Thoracic aorta (tissue), 2 donors: Measurements from ENCODE around the gene AMZ1. TPM values are rescaled to one million over a fixed set of nuclear protein-coding genes. Genes with fewer than 3 reads are reported as not detected.
A peak's percentile ranks its signal among the peaks of the same experiment; 100 is the strongest.

ENCODE experiments used
- ATAC-seq: fragments of 150-250 bp; one replicate; pipeline ENCODE4 v1.8.0; 2017; ENCODE audit warnings: low read depth; ENCODE audit not compliant: insufficient number of reproducible peaks, low FRiP score
- DNase-seq: peaks from one replicate; pipeline ENCODE4 v3.0.0-alpha.2; 2020; ENCODE audit warnings: low spot score
- H3K27ac ChIP-seq, 2 donors: fragments of 200-600 bp; sonication (generic); 1 replicate in 1 of 2; 2 replicates in 1 of 2; pipeline ENCODE4 v1.5.1; 2016; ENCODE audit warnings: mild to moderate bottlenecking in 2 of 2, moderate library complexity in 2 of 2
- H3K27me3 ChIP-seq: fragments of 200-600 bp; sonication (generic); replicated peaks from 2 replicates; pipeline ENCODE4 v1.6.0; 2016; ENCODE audit warnings: mild to moderate bottlenecking; ENCODE audit not compliant: insufficient read depth
- H3K36me3 ChIP-seq: fragments of 200-600 bp; sonication (generic); one replicate; pipeline ENCODE4 v1.5.1; 2016
- H3K4me1 ChIP-seq, 2 donors: fragments of 200-600 bp; sonication (generic); 1 replicate in 1 of 2; 2 replicates in 1 of 2; pipeline versions ENCODE4 v1.5.1 to v1.6.0; 2016; ENCODE audit warnings: low read depth in 2 of 2, mild to moderate bottlenecking in 1 of 2; ENCODE audit not compliant: control insufficient read depth in 1 of 2
- H3K4me3 ChIP-seq: fragments of 200-600 bp; sonication (generic); 2 replicates; pipeline ENCODE4 v1.5.1; 2016; ENCODE audit warnings: mild to moderate bottlenecking
- H3K9me3 ChIP-seq: fragments of 200-600 bp; sonication (generic); 2 replicates; pipeline ENCODE4 v1.5.1; 2016
- total RNA-seq, 2 donors: library from RNA; depleted of rRNA; stranded (reverse); fragments of >200 nt; gene quantifications; one replicate each; pipeline versions ENCODE4 v1.1.0 to v1.2.3, GENCODE V29; 2016
- TF ChIP-seq, protein P1 (sequence below): fragments of 200-600 bp; sonication (generic); IDR thresholded peaks from one replicate; pipeline ENCODE4 v1.5.1; 2019; ENCODE audit warnings: antibody characterized with exemption

AMZ1 gene
- total RNA-seq, 2 donors from 2014 or later: 1.4 to 3.7 TPM

DNA sequence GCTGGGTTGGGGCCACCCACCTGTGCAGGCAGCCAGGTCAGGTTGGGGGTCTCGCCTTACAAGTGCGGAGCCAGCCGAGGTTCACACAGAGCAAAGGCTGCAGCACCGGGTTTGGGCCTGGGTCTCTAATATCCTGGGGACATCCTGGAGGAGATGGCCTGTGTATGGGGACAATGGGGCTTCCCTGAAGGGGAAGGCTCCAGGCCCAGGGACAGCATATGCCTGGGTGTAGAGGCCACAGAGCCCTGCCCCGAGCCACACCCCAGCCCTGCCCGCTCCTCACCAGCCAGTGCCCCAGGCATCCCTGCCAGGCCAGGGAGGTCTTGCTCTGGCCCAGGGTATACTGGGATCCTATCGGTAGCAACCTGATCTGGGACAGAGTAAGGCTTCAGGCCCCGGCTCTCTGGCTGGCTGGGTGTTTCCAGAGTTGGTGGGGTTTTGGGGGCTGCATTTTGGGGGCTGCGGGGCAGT is 47.1 kb upstream of the AMZ1 start:
- ATAC-seq (no peak), DNase-seq (no peak)
- peaks cover 53 to 74% of the 10 kb centered on the region in 2 donors for H3K4me1 ChIP-seq

DNA sequence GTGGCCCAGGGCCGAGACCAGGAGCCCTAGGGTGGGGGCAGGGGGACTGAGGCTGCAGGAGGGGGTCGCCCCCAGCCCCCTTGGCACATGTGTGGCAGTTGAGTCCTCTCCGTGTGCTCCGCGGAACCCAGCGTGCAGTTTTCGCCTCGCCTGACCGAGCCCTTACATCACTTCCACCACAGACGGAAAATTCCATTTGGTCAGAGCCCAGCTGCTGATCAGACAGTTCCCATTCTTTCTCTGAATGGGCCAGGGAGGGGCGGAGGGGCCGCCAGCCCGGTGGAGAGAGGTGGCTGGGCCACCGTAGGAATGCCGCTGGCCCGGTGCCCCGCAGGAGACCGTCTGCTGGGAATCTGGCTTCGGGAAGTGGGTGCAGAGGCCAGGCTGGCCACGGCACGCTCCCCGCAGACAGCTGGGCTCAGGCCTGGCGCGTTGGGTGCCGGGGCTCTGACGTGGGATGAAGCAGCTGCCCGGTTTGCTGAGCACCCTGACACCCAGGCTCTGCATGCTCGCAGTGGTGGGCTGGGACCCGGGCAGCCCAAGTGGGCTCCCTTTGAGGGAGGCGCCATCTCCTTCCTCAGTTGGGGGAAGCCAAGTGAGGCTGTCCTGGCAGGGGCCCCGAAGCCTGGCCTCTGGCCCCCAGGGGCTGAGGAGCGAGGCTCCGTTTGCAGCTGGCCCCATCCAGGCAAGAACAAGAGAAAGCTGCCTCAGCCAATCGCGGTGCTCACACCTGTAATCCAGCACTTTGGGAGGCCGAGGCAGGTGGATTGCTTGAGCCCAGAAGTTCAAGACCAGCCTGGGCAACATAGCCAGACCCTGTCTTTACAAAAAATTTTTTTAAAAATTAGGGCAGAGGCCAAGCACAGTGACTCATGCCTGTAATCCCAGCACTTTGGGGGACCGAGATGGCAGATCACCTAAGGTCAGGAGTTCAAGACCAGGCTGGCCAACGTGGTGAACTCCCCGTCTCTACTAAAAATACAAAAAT is 46.3 kb upstream of the AMZ1 start:
- Histone ChIP-seq H3K27me3 (no peaks in the 10 kb centered on the region), H3K9me3 (no peaks in the 10 kb centered on the region), H3K27ac (peak overlapping the region; percentile 68), H3K4me1 (peaks cover 45 to 65% of the 10 kb centered on the region in 2 donors), H3K36me3 (no peaks in the 10 kb centered on the region), H3K4me3 (peak overlapping the region; percentile 65)
- ATAC-seq: peak; percentile 75
- DNase-seq: peak; percentile 85
- TF ChIP-seq, protein P1, sequence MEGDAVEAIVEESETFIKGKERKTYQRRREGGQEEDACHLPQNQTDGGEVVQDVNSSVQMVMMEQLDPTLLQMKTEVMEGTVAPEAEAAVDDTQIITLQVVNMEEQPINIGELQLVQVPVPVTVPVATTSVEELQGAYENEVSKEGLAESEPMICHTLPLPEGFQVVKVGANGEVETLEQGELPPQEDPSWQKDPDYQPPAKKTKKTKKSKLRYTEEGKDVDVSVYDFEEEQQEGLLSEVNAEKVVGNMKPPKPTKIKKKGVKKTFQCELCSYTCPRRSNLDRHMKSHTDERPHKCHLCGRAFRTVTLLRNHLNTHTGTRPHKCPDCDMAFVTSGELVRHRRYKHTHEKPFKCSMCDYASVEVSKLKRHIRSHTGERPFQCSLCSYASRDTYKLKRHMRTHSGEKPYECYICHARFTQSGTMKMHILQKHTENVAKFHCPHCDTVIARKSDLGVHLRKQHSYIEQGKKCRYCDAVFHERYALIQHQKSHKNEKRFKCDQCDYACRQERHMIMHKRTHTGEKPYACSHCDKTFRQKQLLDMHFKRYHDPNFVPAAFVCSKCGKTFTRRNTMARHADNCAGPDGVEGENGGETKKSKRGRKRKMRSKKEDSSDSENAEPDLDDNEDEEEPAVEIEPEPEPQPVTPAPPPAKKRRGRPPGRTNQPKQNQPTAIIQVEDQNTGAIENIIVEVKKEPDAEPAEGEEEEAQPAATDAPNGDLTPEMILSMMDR: peak; percentile 13

More for the DNA sequence above, 47.1 kb upstream of the AMZ1 start:
- H3K36me3 ChIP-seq: no peaks in the 10 kb centered on the region
- peak overlapping the region; percentile 68 for H3K27ac ChIP-seq
- TF ChIP-seq, protein P1: no peak
- H3K9me3 ChIP-seq: no peaks in the 10 kb centered on the region
- H3K4me3 ChIP-seq: peak overlapping the region; percentile 65
- no peaks in the 10 kb centered on the region for H3K27me3 ChIP-seq

DNA sequence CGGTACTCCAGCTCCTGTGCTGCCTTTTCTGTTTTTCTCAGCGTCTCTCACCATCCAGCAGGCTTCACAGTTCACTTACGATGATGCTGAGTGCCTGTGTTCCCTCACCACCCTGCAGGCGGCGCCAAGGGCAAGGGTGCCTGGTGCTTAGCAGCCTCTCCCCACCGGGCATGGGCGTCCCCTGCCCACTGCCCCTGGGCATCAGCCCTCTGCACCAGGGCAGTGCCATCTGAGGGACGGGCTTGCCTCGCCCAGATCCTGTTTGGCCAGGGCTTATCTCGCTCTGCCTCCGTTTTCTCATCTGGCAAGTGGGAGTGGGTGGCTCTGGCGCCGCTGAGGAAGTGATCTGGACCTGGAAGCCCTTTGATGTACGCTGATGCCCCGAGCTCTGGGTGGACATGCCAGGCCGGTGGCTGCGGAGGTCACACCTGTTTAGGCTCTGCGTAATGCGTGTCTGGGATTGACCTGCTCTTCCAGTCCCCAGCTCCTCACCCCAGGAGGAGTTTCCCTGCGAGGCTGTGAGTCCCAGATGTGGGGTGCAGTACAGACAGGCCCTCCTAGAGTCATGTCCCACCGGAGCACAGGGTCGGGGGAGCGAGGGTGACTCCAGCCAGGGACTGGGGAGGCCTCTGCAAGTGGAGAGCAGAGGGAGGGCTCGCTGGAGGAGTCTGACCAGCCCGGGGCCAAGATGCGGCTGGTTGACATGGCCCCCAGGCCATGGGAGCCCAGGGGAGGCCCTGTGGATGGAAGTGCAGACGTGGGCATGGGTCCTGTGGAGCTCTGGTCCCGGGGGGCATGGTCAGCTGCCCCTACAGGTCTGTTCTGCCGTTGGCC is 44.4 kb upstream of the AMZ1 start:
- Histone ChIP-seq H3K9me3 (no peaks in the 10 kb centered on the region), H3K36me3 (peaks cover 17% of the 10 kb centered on the region), H3K27me3 (no peaks in the 10 kb centered on the region), H3K4me1 (peaks cover 31 to 46% of the 10 kb centered on the region in 2 donors), H3K27ac (no peak overlapping the region), H3K4me3 (no peak overlapping the region)
- TF ChIP-seq, protein P1: no peak
- no peak for DNase-seq
- no peak for ATAC-seq

DNA sequence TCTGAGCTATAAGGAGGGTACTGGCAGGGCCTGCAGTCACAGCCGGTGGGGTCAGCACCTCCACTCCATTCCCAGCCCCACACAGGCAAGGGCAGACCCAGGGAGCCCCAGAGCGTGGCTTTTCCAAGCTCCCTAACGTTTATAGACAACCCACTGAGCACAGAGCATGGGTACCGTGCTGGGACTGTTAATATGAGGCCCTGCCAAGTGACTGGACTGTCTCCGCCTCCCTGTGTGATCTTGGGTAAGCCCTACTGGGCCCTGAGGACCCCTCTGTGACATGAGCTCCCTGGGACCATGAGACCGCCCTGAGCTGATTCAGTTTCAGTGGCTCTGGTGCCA is 43.8 kb upstream of the AMZ1 start:
- peaks cover 25 to 40% of the 10 kb centered on the region in 2 donors for H3K4me1 ChIP-seq
- peaks cover 18% of the 10 kb centered on the region for H3K36me3 ChIP-seq
- no peaks in the 10 kb centered on the region for H3K9me3 ChIP-seq

More for the DNA sequence above, 43.8 kb upstream of the AMZ1 start:
- ATAC-seq: no peak
- Histone ChIP-seq H3K27me3 (no peaks in the 10 kb centered on the region), H3K4me3 (no peak overlapping the region), H3K27ac (no peak overlapping the region)
- no peak for DNase-seq
- TF ChIP-seq, protein P1: no peak
